ENCODE data around the gene TCF12.

TCF12 gene

DNA sequence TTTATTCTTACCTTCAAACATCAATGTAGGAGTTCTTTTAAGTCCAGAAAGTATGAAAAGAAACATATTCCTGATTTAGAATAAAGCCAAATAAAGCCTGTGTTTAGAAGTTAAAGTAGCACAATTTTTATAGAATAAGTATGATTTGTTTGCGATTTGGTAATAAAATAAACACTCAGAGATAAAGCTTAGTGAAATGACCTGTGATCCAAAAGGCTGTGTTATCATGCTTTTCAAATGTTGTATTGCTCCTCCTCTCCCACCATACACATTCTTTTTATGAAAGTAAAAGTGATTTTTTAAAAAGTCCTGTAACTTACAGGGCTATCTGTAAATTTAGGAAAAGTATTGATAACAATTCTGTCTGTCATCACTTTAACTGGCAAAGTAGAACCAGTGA lies 319.2 kb downstream of the TCF12 start:
- Histone ChIP-seq H3K9ac (ENCODE audit: insufficient read length, low read depth) (no peak overlapping the region), H3K4me1 (ENCODE audit: insufficient read depth, insufficient read length) (no peaks in the 10 kb centered on the region), H3K9me3 (ENCODE audit: insufficient read depth, low read length) (no peaks in the 10 kb centered on the region), H3K4me3 (ENCODE audit: insufficient read length, low read depth) (no peak overlapping the region), H3K36me3 (ENCODE audit: insufficient read depth, insufficient read length, low read length) (peaks cover 21% of the 10 kb centered on the region), H3K27me3 (ENCODE audit: insufficient read depth, insufficient read length) (no peaks in the 10 kb centered on the region)
- TF ChIP-seq YY1 (IDR thresholded peaks at IDR 0.05; ENCODE audit: insufficient read depth, insufficient read length) (no peak), SUZ12 (IDR thresholded peaks at IDR 0.05; ENCODE audit: extremely low read depth, insufficient read depth, insufficient read length) (no peak), ZNF274 (IDR thresholded peaks at IDR 0.05; ENCODE audit: low read depth, low read length) (no peak)
- no peak for DNase-seq (ENCODE audit: low read depth, low spot score)

DNA sequence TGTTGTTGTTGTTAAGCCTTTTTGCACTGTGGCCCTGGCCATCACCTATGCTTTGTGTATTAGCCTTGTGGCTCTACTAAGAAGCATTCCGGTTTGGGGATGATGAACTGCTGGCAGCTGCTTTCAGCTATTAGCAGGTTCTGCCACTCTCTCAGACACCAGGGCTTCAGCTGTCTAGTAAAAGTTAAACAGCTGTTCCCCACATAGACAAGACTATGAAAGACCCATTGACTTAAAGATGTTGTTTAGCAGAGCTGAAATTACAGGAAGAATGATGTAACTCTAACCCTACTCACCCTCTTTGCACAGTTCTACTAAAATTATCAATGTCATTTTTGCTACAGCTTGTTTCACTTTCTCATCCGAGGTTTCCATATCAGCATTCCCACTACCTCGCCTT lies 326.7 kb downstream of the TCF12 start:
- H3K4me3 ChIP-seq (ENCODE audit: insufficient read length, low read depth) = no peak overlapping the region
- H3K9ac ChIP-seq (ENCODE audit: insufficient read length, low read depth) = no peak overlapping the region
- no peaks in the 10 kb centered on the region for H3K4me1 ChIP-seq (ENCODE audit: insufficient read depth, insufficient read length)
- no peaks in the 10 kb centered on the region for H3K9me3 ChIP-seq (ENCODE audit: insufficient read depth, low read length)
- TF ChIP-seq ZNF274 (IDR thresholded peaks at IDR 0.05; ENCODE audit: low read depth, low read length) (no peak), SUZ12 (IDR thresholded peaks at IDR 0.05; ENCODE audit: extremely low read depth, insufficient read depth, insufficient read length) (no peak), YY1 (IDR thresholded peaks at IDR 0.05; ENCODE audit: insufficient read depth, insufficient read length) (no peak)
- H3K36me3 ChIP-seq (ENCODE audit: insufficient read depth, insufficient read length, low read length) = peaks cover 17% of the 10 kb centered on the region
- no peaks in the 10 kb centered on the region for H3K27me3 ChIP-seq (ENCODE audit: insufficient read depth, insufficient read length)
- DNase-seq (ENCODE audit: low read depth, low spot score) = no peak

DNA sequence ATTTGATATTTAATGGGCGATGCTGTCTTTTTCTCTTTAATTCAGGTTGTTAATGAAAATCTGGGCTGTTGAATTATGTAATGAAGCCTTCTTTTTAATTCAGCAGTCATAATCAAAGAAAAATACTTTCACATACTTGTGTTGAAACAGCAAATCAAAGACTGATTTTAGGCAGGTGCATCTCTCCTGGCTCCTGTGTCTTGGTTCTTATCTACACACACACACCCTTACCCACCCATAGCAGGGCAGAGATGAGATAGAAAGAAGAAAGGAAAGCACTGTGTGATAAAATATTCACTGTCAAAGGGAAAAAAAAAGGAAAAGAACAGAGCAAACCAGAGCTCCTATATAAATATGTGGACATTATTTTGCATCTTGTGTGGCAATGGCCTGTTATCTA lies 327.3 kb downstream of the TCF12 start:
- Histone ChIP-seq H3K4me3 (ENCODE audit: insufficient read length, low read depth) (no peak overlapping the region), H3K9me3 (ENCODE audit: insufficient read depth, low read length) (no peaks in the 10 kb centered on the region), H3K36me3 (ENCODE audit: insufficient read depth, insufficient read length, low read length) (peaks cover 17% of the 10 kb centered on the region), H3K27me3 (ENCODE audit: insufficient read depth, insufficient read length) (no peaks in the 10 kb centered on the region), H3K4me1 (ENCODE audit: insufficient read depth, insufficient read length) (no peaks in the 10 kb centered on the region), H3K9ac (ENCODE audit: insufficient read length, low read depth) (no peak overlapping the region)
- DNase-seq (ENCODE audit: low read depth, low spot score) = no peak
- TF ChIP-seq SUZ12 (IDR thresholded peaks at IDR 0.05; ENCODE audit: extremely low read depth, insufficient read depth, insufficient read length) = no peak
- TF ChIP-seq YY1 (IDR thresholded peaks at IDR 0.05; ENCODE audit: insufficient read depth, insufficient read length) = no peak
- no peak for TF ChIP-seq ZNF274 (IDR thresholded peaks at IDR 0.05; ENCODE audit: low read depth, low read length)

DNA sequence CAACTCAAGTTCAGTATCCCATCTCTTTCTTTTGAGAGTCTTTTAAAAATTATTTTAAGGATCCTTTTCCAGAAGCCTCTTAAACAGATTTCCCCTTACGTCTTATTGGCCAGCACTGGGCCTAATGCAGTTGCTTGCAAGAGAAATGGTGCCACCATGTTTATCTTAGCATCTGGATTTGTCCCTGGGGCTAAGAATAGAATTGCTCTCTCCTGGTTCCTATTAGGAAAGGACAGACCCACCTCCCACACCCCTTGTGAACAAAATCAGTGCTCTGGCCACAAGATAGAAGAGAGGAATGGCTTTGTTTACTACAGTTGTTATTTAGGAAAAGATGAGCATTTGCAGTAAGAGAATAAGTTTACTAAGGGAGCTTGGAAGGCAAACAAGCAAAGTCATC lies 329.6 kb downstream of the TCF12 start:
- H3K4me3 ChIP-seq (ENCODE audit: insufficient read length, low read depth) = no peak overlapping the region
- no peaks in the 10 kb centered on the region for H3K4me1 ChIP-seq (ENCODE audit: insufficient read depth, insufficient read length)
- H3K9ac ChIP-seq (ENCODE audit: insufficient read length, low read depth) = no peak overlapping the region
- TF ChIP-seq SUZ12 (IDR thresholded peaks at IDR 0.05; ENCODE audit: extremely low read depth, insufficient read depth, insufficient read length) (no peak), YY1 (IDR thresholded peaks at IDR 0.05; ENCODE audit: insufficient read depth, insufficient read length) (no peak), ZNF274 (IDR thresholded peaks at IDR 0.05; ENCODE audit: low read depth, low read length) (no peak)
- peaks cover 17% of the 10 kb centered on the region for H3K36me3 ChIP-seq (ENCODE audit: insufficient read depth, insufficient read length, low read length)
- H3K9me3 ChIP-seq (ENCODE audit: insufficient read depth, low read length) = no peaks in the 10 kb centered on the region
- H3K27me3 ChIP-seq (ENCODE audit: insufficient read depth, insufficient read length) = no peaks in the 10 kb centered on the region
- DNase-seq (ENCODE audit: low read depth, low spot score) = no peak

DNA sequence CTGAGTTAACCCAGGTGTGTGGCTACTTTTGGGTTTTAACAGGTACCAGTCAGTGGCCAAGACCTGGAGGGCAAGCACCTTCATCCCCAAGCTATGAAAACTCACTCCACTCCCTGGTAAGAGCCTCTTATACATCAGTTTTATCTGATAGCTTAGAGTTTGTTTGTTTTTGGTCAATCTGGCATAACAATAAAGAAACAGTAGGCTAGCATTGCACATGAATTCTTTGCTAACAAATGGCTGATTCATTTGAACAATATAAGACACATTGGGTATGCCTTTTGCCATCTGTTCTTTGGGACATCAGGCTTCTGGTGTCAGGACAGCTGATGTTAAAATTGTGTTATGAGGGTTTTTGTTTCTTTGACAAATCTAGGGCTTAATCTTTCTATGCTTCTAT lies 332.9 kb downstream of the TCF12 start:
- TF ChIP-seq YY1 (IDR thresholded peaks at IDR 0.05; ENCODE audit: insufficient read depth, insufficient read length) (no peak), ZNF274 (IDR thresholded peaks at IDR 0.05; ENCODE audit: low read depth, low read length) (no peak), SUZ12 (IDR thresholded peaks at IDR 0.05; ENCODE audit: extremely low read depth, insufficient read depth, insufficient read length) (no peak)
- DNase-seq (ENCODE audit: low read depth, low spot score) = no peak
- no peak overlapping the region for H3K9ac ChIP-seq (ENCODE audit: insufficient read length, low read depth)
- no peaks in the 10 kb centered on the region for H3K9me3 ChIP-seq (ENCODE audit: insufficient read depth, low read length)
- peaks cover 15% of the 10 kb centered on the region for H3K36me3 ChIP-seq (ENCODE audit: insufficient read depth, insufficient read length, low read length)
- no peak overlapping the region for H3K4me3 ChIP-seq (ENCODE audit: insufficient read length, low read depth)
- H3K27me3 ChIP-seq (ENCODE audit: insufficient read depth, insufficient read length) = no peaks in the 10 kb centered on the region
- no peaks in the 10 kb centered on the region for H3K4me1 ChIP-seq (ENCODE audit: insufficient read depth, insufficient read length)

DNA sequence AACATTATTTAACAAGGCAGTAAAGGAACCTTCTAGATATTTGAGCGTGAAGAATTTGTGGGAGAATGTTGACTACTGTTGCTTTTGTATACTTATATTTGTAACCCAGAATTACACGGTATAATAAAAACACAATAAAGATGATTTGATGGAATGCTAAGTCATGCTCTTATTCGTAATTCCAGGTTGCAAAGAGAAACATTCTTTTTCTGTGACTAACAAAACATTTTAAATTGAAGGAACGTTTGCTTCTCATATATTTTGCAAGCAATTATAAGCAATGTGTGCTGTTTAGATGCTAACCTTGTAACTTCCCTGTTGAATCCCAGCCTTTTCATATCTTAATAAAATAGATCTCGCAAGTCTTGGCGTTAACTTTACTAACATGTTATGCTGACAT lies 333.5 kb downstream of the TCF12 start:
- no peak for DNase-seq (ENCODE audit: low read depth, low spot score)
- no peak for TF ChIP-seq SUZ12 (IDR thresholded peaks at IDR 0.05; ENCODE audit: extremely low read depth, insufficient read depth, insufficient read length)
- no peak for TF ChIP-seq ZNF274 (IDR thresholded peaks at IDR 0.05; ENCODE audit: low read depth, low read length)
- TF ChIP-seq YY1 (IDR thresholded peaks at IDR 0.05; ENCODE audit: insufficient read depth, insufficient read length) = no peak
- Histone ChIP-seq H3K4me1 (ENCODE audit: insufficient read depth, insufficient read length) (no peaks in the 10 kb centered on the region), H3K9me3 (ENCODE audit: insufficient read depth, low read length) (no peaks in the 10 kb centered on the region), H3K27me3 (ENCODE audit: insufficient read depth, insufficient read length) (no peaks in the 10 kb centered on the region), H3K9ac (ENCODE audit: insufficient read length, low read depth) (no peak overlapping the region), H3K4me3 (ENCODE audit: insufficient read length, low read depth) (no peak overlapping the region), H3K36me3 (ENCODE audit: insufficient read depth, insufficient read length, low read length) (peaks cover 12% of the 10 kb centered on the region)

DNA sequence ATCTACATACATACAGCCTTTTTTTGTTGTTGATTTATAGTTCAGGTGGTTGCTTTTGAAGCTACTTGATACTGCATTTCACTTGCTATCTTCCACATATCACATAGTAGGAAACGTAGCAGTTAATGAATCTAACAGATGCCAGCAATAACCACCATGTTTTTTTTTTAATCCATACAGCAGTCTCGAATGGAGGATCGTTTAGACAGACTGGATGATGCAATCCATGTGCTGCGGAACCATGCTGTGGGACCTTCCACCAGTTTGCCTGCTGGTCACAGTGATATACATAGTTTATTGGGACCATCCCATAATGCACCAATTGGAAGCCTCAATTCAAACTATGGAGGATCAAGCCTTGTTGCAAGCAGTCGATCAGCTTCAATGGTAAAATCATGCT lies 334.6 kb downstream of the TCF12 start:
- Histone ChIP-seq H3K9ac (ENCODE audit: insufficient read length, low read depth) (no peak overlapping the region), H3K4me3 (ENCODE audit: insufficient read length, low read depth) (no peak overlapping the region), H3K9me3 (ENCODE audit: insufficient read depth, low read length) (no peaks in the 10 kb centered on the region), H3K27me3 (ENCODE audit: insufficient read depth, insufficient read length) (no peaks in the 10 kb centered on the region), H3K36me3 (ENCODE audit: insufficient read depth, insufficient read length, low read length) (peaks cover 8% of the 10 kb centered on the region), H3K4me1 (ENCODE audit: insufficient read depth, insufficient read length) (no peaks in the 10 kb centered on the region)
- no peak for DNase-seq (ENCODE audit: low read depth, low spot score)
- TF ChIP-seq YY1 (IDR thresholded peaks at IDR 0.05; ENCODE audit: insufficient read depth, insufficient read length) (no peak), SUZ12 (IDR thresholded peaks at IDR 0.05; ENCODE audit: extremely low read depth, insufficient read depth, insufficient read length) (no peak), ZNF274 (IDR thresholded peaks at IDR 0.05; ENCODE audit: low read depth, low read length) (no peak)

DNA sequence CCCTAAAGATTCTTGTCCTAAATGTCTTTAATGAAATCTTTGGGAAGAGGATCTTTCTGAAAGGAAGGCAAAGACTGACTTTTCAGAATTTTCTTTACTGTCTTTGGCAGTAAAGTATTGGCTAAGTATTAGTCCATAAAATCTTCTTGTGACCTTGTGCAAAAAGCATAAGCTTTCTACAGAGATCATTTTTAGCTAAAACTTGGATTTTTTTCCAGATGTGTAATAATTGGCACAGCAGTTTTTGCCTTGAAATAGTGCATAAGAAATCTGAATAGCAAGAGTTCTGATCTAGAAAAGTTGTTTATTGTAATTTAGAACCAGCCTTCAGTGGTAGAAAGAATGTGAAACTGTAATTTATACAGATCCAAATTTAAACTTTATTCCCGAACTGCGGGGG lies 335.1 kb downstream of the TCF12 start:
- Histone ChIP-seq H3K27me3 (ENCODE audit: insufficient read depth, insufficient read length) (no peaks in the 10 kb centered on the region), H3K36me3 (ENCODE audit: insufficient read depth, insufficient read length, low read length) (peaks cover 8% of the 10 kb centered on the region), H3K9ac (ENCODE audit: insufficient read length, low read depth) (no peak overlapping the region), H3K4me1 (ENCODE audit: insufficient read depth, insufficient read length) (no peaks in the 10 kb centered on the region), H3K9me3 (ENCODE audit: insufficient read depth, low read length) (no peaks in the 10 kb centered on the region), H3K4me3 (ENCODE audit: insufficient read length, low read depth) (no peak overlapping the region)
- TF ChIP-seq ZNF274 (IDR thresholded peaks at IDR 0.05; ENCODE audit: low read depth, low read length) (no peak), YY1 (IDR thresholded peaks at IDR 0.05; ENCODE audit: insufficient read depth, insufficient read length) (no peak), SUZ12 (IDR thresholded peaks at IDR 0.05; ENCODE audit: extremely low read depth, insufficient read depth, insufficient read length) (no peak)
- DNase-seq (ENCODE audit: low read depth, low spot score) = no peak
